ENCODE measurements around the gene WRAP53.
A peak's percentile ranks its signal among the peaks of the same experiment; 100 is the strongest.

Gene WRAP53

GRCh38 chr17:7676533-7676932 is 11.7 kb upstream of the WRAP53 start:
- Mint-ChIP-seq H3K27ac (no peak overlapping the region), H3K4me3 (no peak overlapping the region), H3K27me3 (ENCODE audit: low read depth, poor library complexity) (peaks cover 5% of the 10 kb centered on the region), H3K36me3 (ENCODE audit: low read depth) (peaks cover 52% of the 10 kb centered on the region), H3K9me3 (peaks cover 12% of the 10 kb centered on the region), H3K4me1 (peaks cover 6% of the 10 kb centered on the region)
- DNase-seq = no peak
- TF ChIP-seq, protein P1, sequence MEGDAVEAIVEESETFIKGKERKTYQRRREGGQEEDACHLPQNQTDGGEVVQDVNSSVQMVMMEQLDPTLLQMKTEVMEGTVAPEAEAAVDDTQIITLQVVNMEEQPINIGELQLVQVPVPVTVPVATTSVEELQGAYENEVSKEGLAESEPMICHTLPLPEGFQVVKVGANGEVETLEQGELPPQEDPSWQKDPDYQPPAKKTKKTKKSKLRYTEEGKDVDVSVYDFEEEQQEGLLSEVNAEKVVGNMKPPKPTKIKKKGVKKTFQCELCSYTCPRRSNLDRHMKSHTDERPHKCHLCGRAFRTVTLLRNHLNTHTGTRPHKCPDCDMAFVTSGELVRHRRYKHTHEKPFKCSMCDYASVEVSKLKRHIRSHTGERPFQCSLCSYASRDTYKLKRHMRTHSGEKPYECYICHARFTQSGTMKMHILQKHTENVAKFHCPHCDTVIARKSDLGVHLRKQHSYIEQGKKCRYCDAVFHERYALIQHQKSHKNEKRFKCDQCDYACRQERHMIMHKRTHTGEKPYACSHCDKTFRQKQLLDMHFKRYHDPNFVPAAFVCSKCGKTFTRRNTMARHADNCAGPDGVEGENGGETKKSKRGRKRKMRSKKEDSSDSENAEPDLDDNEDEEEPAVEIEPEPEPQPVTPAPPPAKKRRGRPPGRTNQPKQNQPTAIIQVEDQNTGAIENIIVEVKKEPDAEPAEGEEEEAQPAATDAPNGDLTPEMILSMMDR (IDR thresholded peaks at IDR 0.05) = no peak

- peaks cover 6% of the 10 kb centered on the region for H3K4me1 Mint-ChIP-seq
- peaks cover 5% of the 10 kb centered on the region for H3K27me3 Mint-ChIP-seq (ENCODE audit: low read depth, poor library complexity)
- peaks cover 47% of the 10 kb centered on the region for H3K36me3 Mint-ChIP-seq (ENCODE audit: low read depth)
- no peak for DNase-seq
- H3K9me3 Mint-ChIP-seq = peaks cover 12% of the 10 kb centered on the region
- no peak overlapping the region for H3K27ac Mint-ChIP-seq
- TF ChIP-seq, protein P1 (IDR thresholded peaks at IDR 0.05) = no peak
- H3K4me3 Mint-ChIP-seq = no peak overlapping the region
Measured at GRCh38 chr17:7677388-7678067, 10.7 kb upstream of the WRAP53 start.

DNA sequence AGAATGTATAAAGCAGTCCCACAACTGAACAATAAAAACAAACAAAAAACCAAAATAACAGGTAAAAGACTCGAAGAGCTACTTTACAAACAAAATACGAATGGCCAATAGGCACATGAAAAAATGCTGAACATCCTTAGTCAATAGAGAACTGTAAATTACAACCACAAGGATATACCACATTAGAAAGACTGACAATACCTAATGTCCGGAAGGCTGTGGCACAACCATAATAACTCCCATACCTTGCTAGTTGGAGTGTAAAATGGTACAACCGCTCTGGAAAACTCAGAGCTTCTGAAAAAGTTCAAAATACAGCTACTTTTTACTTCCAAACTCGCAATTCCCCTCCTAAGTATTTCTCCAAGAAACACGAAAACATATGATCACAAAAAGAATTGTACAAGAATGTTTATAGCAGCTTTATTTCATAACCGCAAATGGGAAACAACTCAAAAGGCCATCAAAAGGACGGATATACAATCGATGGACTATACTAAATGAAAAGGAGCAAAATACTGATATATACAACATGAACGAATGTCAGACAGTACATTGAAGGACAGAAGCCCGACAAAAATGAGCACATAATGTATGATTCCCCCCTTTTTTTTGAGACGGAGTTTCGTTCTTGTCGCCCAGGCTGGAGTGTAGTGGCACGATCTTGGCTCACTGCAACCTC is 3.3 kb upstream of the WRAP53 start:
- TF ChIP-seq, protein P1 (IDR thresholded peaks at IDR 0.05) = no peak
- peak overlapping the region; percentile 100 for H3K27ac Mint-ChIP-seq

DNA sequence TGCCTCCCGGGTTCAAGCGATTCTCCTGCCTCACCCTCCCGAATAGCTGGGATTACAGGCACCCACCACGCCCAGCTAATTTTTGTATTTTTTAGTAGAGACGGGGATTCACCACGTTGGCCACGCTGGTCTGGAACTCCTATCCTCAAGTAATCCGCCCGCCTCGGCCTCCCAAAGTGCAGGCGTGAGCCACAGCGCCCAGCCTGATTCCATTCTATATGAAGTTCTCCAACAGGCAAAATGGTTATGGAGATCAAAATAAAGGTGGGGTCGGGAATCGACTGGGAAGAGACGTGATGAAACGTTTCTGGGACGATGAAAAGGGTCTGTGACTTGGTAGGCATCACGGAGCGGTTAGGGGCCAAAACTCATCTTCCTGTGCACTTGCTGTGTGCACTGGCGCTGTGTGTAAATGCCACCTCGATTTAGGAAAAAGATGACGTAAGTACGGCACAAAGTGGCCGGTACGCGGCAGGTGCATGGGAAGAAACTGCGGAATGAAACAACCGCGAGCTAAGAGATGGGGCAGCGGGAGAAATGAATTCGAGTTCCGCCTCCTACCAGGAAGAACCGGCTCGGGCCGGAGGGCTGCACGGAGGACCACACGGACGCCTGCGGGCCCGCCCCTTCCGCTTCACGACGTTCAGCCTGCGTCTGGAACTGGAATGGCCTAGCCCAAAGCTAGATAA is 2.6 kb upstream of the WRAP53 start:
- H3K4me1 Mint-ChIP-seq = peaks cover 41% of the 10 kb centered on the region
- H3K27ac Mint-ChIP-seq = peak overlapping the region; percentile 100
- no peaks in the 10 kb centered on the region for H3K9me3 Mint-ChIP-seq
- H3K4me3 Mint-ChIP-seq = peak overlapping the region; percentile 96
- peak; percentile 88 for DNase-seq
- TF ChIP-seq, protein P1 (IDR thresholded peaks at IDR 0.05) = no peak
- H3K27me3 Mint-ChIP-seq (ENCODE audit: low read depth, poor library complexity) = no peaks in the 10 kb centered on the region
- peaks cover 23% of the 10 kb centered on the region for H3K36me3 Mint-ChIP-seq (ENCODE audit: low read depth)

More for the DNA sequence above, 3.3 kb upstream of the WRAP53 start:
- Mint-ChIP-seq H3K27me3 (ENCODE audit: low read depth, poor library complexity) (no peaks in the 10 kb centered on the region), H3K9me3 (no peaks in the 10 kb centered on the region), H3K36me3 (ENCODE audit: low read depth) (peaks cover 18% of the 10 kb centered on the region), H3K4me1 (peaks cover 37% of the 10 kb centered on the region), H3K4me3 (peak overlapping the region; percentile 96)
- no peak for DNase-seq

DNA sequence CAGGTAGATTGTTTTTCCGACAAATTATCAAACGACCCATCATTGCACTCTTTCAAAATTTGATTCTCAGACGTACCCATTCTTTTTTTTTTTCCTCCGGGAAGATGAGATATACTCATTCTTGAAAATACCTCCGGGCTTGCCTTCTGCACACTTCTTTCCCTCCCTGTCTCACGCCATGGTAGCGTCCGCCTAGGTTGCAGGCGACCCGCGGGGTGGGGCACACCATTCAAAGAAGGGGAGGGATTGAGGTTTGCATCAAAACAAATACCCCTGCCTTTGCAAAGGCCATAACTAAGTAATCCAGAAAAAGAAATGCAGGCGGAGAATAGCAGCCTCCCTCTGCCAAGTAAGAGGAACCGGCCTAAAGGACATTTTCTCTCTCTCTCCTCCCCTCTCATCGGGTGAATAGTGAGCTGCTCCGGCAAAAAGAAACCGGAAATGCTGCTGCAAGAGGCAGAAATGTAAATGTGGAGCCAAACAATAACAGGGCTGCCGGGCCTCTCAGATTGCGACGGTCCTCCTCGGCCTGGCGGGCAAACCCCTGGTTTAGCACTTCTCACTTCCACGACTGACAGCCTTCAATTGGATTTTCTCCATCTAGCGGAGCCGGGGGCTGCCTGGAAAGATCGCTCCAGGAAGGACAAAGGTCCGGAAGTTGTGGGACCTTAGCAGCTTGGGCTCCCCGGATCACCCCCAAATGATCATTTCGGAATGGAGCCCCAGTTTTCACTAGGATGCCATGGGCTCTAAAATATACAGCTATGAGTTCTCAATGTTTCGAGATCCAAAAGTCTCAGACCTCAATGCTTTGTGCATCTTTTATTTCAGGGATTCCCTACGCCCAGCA is 1.8 kb upstream of the WRAP53 start:
- peaks cover 41% of the 10 kb centered on the region for H3K4me1 Mint-ChIP-seq
- H3K36me3 Mint-ChIP-seq (ENCODE audit: low read depth) = peaks cover 28% of the 10 kb centered on the region
- H3K27ac Mint-ChIP-seq = peak overlapping the region; percentile 100
- TF ChIP-seq, protein P1 (IDR thresholded peaks at IDR 0.05) = no peak
- H3K9me3 Mint-ChIP-seq = no peaks in the 10 kb centered on the region
- H3K27me3 Mint-ChIP-seq (ENCODE audit: low read depth, poor library complexity) = peaks cover 3% of the 10 kb centered on the region
- peak; percentile 77 for DNase-seq
- peak overlapping the region; percentile 96 for H3K4me3 Mint-ChIP-seq
